MM.1S (cell line): Measurements from ENCODE around the gene ATP13A3.
"Not testable (repeated sequence)": the region's sequence is repeated elsewhere in the genome, so short reads cannot be mapped to it uniquely, and the experiment has no call there.

ENCODE experiments used
- DNase-seq: peaks from one replicate; pipeline ENCODE4 v3.0.0-alpha.2; 2015
- H2AFZ ChIP-seq: fragments of 300-600 bp; sonication (generic); 2 replicates; pipeline ENCODE4 v1.6.0; 2016; ENCODE audit warnings: antibody characterized with exemption, low read length
- H3F3A ChIP-seq: fragments of 300-600 bp; sonication (generic); 2 replicates; pipeline ENCODE4 v1.6.1; 2016; ENCODE audit warnings: mild to moderate bottlenecking, antibody characterized with exemption, low read length, moderate library complexity, mixed read lengths; ENCODE audit not compliant: insufficient read depth
- H3K27ac ChIP-seq: fragments of 300-600 bp; sonication (generic); 2 replicates; pipeline ENCODE4 v1.5.1; 2016; ENCODE audit warnings: mild to moderate bottlenecking, low read length
- H3K27me3 ChIP-seq: fragments of 300-600 bp; sonication (generic); replicated peaks from 2 replicates; pipeline ENCODE4 v1.6.0; 2016; ENCODE audit warnings: low read length; ENCODE audit not compliant: insufficient read depth
- H3K36me3 ChIP-seq: fragments of 300-600 bp; sonication (generic); replicated peaks from 2 replicates; pipeline ENCODE4 v1.6.1; 2016; ENCODE audit warnings: mild to moderate bottlenecking, low read length, mixed read lengths; ENCODE audit not compliant: insufficient read depth
- H3K4me1 ChIP-seq: fragments of 300-600 bp; sonication (generic); 2 replicates; pipeline ENCODE4 v1.6.1; 2016; ENCODE audit warnings: low read length, mixed read lengths
- H3K4me2 ChIP-seq: fragments of 300-600 bp; sonication (generic); 2 replicates; pipeline ENCODE4 v1.6.0; 2016; ENCODE audit warnings: low read depth, low read length
- H3K4me3 ChIP-seq: fragments of 300-600 bp; sonication (generic); 2 replicates; pipeline ENCODE4 v1.5.1; 2016; ENCODE audit warnings: low read length, mixed read lengths
- H3K79me2 ChIP-seq: fragments of 300-600 bp; sonication (generic); 2 replicates; pipeline ENCODE4 v1.6.1; 2016; ENCODE audit warnings: mixed run types, low read length, mixed read lengths
- H3K9ac ChIP-seq: fragments of 300-600 bp; sonication (generic); 2 replicates; pipeline ENCODE4 v1.6.1; 2016; ENCODE audit warnings: low read length, mixed read lengths
- H3K9me2 ChIP-seq: fragments of 300-600 bp; sonication (generic); replicated peaks from 2 replicates; pipeline ENCODE4 v1.6.1; 2016; ENCODE audit warnings: mild to moderate bottlenecking, low read length, mixed read lengths; ENCODE audit not compliant: insufficient read depth
- H3K9me3 ChIP-seq: fragments of 300-600 bp; sonication (generic); replicated peaks from 2 replicates; pipeline ENCODE4 v1.6.1; 2016; ENCODE audit warnings: mild to moderate bottlenecking, low read length, mixed read lengths; ENCODE audit not compliant: insufficient read depth
- H4K20me1 ChIP-seq: fragments of 300-600 bp; sonication (generic); 2 replicates; pipeline ENCODE4 v1.6.1; 2016; ENCODE audit warnings: mild to moderate bottlenecking, low read length, moderate library complexity, mixed read lengths; ENCODE audit not compliant: insufficient read depth
- CTCF ChIP-seq: fragments of 300-600 bp; sonication (generic); IDR thresholded peaks from 2 replicates; pipeline ENCODE4 v1.5.1; 2016; ENCODE audit warnings: antibody characterized with exemption, low read length, mixed read lengths
- EZH2 ChIP-seq: fragments of 300-600 bp; sonication (generic); optimal IDR thresholded peaks from 2 replicates; pipeline ENCODE3; 2017; ENCODE audit warnings: low read depth, mild to moderate bottlenecking, antibody characterized with exemption, low read length, mixed read lengths
- EZH2phosphoT487 ChIP-seq: fragments of 300-600 bp; sonication (generic); IDR thresholded peaks from 2 replicates; pipeline ENCODE4 v1.6.1; 2018; ENCODE audit warnings: antibody characterized with exemption, low read length

ATP13A3 gene

GRCh38 chr3:194497799-194498575, 11.2 kb upstream of the ATP13A3 start:
- H3F3A ChIP-seq, result no peaks in the 10 kb centered on the region
- H3K27ac ChIP-seq, result no peak overlapping the region
- no peaks in the 10 kb centered on the region for H3K9me3 ChIP-seq
- no peak for DNase-seq
- H3K27me3 ChIP-seq, result no peaks in the 10 kb centered on the region
- H3K79me2 ChIP-seq, result no peaks in the 10 kb centered on the region
- H3K4me3 ChIP-seq, result no peak overlapping the region
- no peak for TF ChIP-seq CTCF
- no peaks in the 10 kb centered on the region for H3K36me3 ChIP-seq
- no peak overlapping the region for H3K4me2 ChIP-seq
- no peak overlapping the region for H3K9ac ChIP-seq
- H4K20me1 ChIP-seq, result no peaks in the 10 kb centered on the region
- H3K9me2 ChIP-seq, result no peaks in the 10 kb centered on the region
- H2AFZ ChIP-seq, result no peak overlapping the region
- H3K4me1 ChIP-seq, result no peaks in the 10 kb centered on the region

- Histone ChIP-seq H3K4me2 (no peak overlapping the region), H3K9me2 (no peaks in the 10 kb centered on the region), H3K9me3 (no peaks in the 10 kb centered on the region), H2AFZ (0 out of 2 replicates have a peak overlapping the region, but pooled peaks have one; percentile 12), H3K9ac (no peak overlapping the region), H3K4me1 (no peaks in the 10 kb centered on the region), H4K20me1 (no peaks in the 10 kb centered on the region), H3K79me2 (no peaks in the 10 kb centered on the region), H3K27ac (no peak overlapping the region), H3F3A (no peaks in the 10 kb centered on the region), H3K36me3 (no peaks in the 10 kb centered on the region), H3K27me3 (no peaks in the 10 kb centered on the region), H3K4me3 (no peak overlapping the region)
- TF ChIP-seq CTCF (no peak), EZH2phosphoT487 (no peak), EZH2 (no peak)
- no peak for DNase-seq
These were observed 9.6 kb upstream of the ATP13A3 start for GRCh38 chr3:194496217-194496919.

GRCh38 chr3:194494951-194495374, 8.2 kb upstream of the ATP13A3 start:
- no peaks in the 10 kb centered on the region for H3K9me2 ChIP-seq
- no peak for DNase-seq
- no peak overlapping the region for H3K27ac ChIP-seq

GRCh38 chr3:194493995-194494927, 7.5 kb upstream of the ATP13A3 start:
- not testable (repeated sequence) for H3F3A ChIP-seq, DNase-seq, H3K27ac ChIP-seq, H3K9me3 ChIP-seq, H3K36me3 ChIP-seq, H4K20me1 ChIP-seq, H3K9ac ChIP-seq, H2AFZ ChIP-seq, H3K4me1 ChIP-seq, H3K79me2 ChIP-seq, H3K4me3 ChIP-seq, H3K27me3 ChIP-seq, H3K4me2 ChIP-seq, H3K9me2 ChIP-seq

More at GRCh38 chr3:194494951-194495374, 8.2 kb upstream of the ATP13A3 start:
- H3K27me3 ChIP-seq, result no peaks in the 10 kb centered on the region
- H2AFZ ChIP-seq, result no peak overlapping the region
- no peaks in the 10 kb centered on the region for H4K20me1 ChIP-seq
- no peak overlapping the region for H3K9ac ChIP-seq
- H3K4me1 ChIP-seq, result no peaks in the 10 kb centered on the region
- H3K36me3 ChIP-seq, result no peaks in the 10 kb centered on the region
- no peak for TF ChIP-seq CTCF
- H3K9me3 ChIP-seq, result no peaks in the 10 kb centered on the region
- no peak overlapping the region for H3K4me2 ChIP-seq
- H3K4me3 ChIP-seq, result no peak overlapping the region
- no peaks in the 10 kb centered on the region for H3F3A ChIP-seq
- no peaks in the 10 kb centered on the region for H3K79me2 ChIP-seq
